Prostate gland (tissue), 2 donors: Measurements from ENCODE around the gene SLC17A1.

ENCODE experiments used
- CTCF ChIP-seq, 4 experiments: fragments of 200-600 bp in 2 of 4; fragments of 450-650 bp in 2 of 4; sonication (generic) in 2 of 4; IDR thresholded peaks; 1 replicate in 3 of 4; 2 replicates in 1 of 4; pipeline ENCODE4 v1.5.1; 2016 to 2019; ENCODE audit warnings: antibody characterized with exemption in 4 of 4, mild to moderate bottlenecking in 2 of 4, moderate library complexity in 2 of 4
- POLR2A ChIP-seq: fragments of 450-650 bp; IDR thresholded peaks from one replicate; pipeline ENCODE4 v1.6.1; 2016; ENCODE audit warnings: antibody characterized with exemption, mild to moderate bottlenecking

- TF ChIP-seq CTCF (IDR thresholded peaks at IDR 0.05) (no peak), POLR2A (no peak)
Observed at GRCh38 chr6:25874118-25874517, 42.3 kb upstream of the SLC17A1 start, which contains the start of gene SLC17A3.
